Measurements from ENCODE around the gene ATAD3B.

DNA sequence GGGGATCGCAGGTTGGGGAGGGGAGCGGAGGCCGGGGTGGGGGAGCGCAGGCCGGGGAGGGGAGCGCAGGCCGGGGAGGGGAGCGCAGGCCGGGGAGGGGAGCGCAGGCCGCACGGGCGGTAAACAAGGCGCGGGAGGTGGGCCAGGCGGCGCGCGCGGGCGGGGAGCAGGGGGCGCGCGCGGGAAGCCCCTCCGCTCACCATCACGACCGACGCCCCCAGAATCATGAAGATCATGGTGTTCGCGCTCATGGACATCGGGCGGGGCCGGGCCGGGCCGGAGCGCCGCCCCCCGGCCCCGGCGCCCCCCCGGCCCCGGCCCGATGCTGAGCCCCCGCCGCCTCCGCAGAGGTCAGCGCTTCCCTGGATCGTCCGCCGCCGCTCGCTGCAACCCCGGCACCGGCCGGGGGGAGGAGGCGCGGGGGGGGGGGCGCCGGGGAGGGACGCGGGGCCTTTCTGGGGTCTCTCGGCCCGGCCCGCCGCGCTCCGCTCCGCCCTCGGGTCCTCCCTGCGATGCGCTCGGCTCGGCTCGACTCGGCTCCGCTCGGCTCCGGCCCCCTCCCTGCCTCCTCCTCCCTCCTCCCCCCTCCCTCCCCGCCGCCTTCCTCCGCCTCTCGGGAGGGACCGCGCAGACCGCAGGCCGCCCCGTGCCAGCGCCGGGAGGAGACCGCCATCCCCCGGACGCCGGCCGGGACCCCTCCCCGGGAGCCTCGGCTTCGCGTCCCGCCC lies 68.7 kb downstream of the ATAD3B start, which contains the start of gene TMEM240:
- TF ChIP-seq, protein P1, sequence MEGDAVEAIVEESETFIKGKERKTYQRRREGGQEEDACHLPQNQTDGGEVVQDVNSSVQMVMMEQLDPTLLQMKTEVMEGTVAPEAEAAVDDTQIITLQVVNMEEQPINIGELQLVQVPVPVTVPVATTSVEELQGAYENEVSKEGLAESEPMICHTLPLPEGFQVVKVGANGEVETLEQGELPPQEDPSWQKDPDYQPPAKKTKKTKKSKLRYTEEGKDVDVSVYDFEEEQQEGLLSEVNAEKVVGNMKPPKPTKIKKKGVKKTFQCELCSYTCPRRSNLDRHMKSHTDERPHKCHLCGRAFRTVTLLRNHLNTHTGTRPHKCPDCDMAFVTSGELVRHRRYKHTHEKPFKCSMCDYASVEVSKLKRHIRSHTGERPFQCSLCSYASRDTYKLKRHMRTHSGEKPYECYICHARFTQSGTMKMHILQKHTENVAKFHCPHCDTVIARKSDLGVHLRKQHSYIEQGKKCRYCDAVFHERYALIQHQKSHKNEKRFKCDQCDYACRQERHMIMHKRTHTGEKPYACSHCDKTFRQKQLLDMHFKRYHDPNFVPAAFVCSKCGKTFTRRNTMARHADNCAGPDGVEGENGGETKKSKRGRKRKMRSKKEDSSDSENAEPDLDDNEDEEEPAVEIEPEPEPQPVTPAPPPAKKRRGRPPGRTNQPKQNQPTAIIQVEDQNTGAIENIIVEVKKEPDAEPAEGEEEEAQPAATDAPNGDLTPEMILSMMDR (IDR thresholded peaks at IDR 0.05) = no peak
- no peak for TF ChIP-seq POLR2A (IDR thresholded peaks at IDR 0.05)
